Measurements from ENCODE around the gene IGFL1.

- TF ChIP-seq SPI1 (IDR thresholded peaks at IDR 0.05; ENCODE audit: low read depth, low read length) (no peak), POLR2A (IDR thresholded peaks at IDR 0.05; ENCODE audit: low read depth, low read length) (no peak), POLR2AphosphoS5 (IDR thresholded peaks at IDR 0.05; ENCODE audit: low read depth, low read length) (no peak), POU2F2 (IDR thresholded peaks at IDR 0.05; ENCODE audit: low read depth, low read length) (no peak), TAF1 (IDR thresholded peaks at IDR 0.05; ENCODE audit: low read depth, low read length) (no peak), PAX5 (IDR thresholded peaks at IDR 0.05; ENCODE audit: insufficient read depth, low read length, severe bottlenecking) (no peak)
Observed at GRCh38 chr19:46239193-46240024, 9.9 kb downstream of the IGFL1 start.
